Measurements from ENCODE around the gene PIEZO1.
A peak's percentile ranks its signal among the peaks of the same experiment; 100 is the strongest.

Gene PIEZO1

DNA sequence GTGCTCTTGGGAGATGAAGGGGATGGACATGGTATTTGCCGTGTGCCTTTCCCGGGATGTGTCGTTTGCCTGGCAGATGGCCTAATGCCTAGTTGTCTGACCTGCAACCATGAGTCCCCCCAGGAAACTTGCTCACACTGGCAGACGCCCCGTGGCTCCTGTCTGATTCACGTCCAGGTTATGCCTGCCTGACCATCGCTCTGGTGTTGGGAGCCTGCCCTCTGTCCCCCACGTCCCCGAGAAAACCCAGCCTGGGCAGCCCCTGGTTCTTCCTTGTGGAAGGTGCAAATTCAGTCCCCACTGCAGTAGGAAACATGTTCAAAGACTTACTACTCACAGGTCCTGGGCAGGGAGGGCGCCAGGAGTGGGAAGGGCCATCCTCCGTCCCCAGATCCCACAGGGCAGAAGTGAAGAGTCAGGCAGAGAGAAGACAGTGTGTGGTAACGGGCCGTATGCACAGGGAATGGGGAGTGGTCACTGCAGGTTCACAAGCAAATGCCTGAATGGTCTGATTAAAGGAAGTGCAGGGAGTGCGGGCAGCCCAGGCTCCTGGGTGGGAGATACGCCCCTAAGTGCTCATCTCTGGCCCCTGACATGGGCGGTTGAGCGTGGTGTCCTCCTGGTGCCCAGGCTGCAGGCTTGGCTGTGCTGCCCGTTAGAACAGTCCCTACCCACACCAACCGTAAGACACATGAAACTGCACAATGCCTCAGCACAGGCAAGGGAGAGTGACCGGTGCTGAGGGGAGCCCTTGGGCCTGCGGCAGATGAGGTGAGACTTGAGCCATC is 94.5 kb downstream of the PIEZO1 start:
- no peak overlapping the region for H3K4me3 ChIP-seq (ENCODE audit: low read depth, low read length)
- DNase-seq (ENCODE audit: low read depth, low spot score): no peak
- ChIA-PET POLR2A (no interaction called here), CTCF (no interaction called here)
- TF ChIP-seq, protein P1, sequence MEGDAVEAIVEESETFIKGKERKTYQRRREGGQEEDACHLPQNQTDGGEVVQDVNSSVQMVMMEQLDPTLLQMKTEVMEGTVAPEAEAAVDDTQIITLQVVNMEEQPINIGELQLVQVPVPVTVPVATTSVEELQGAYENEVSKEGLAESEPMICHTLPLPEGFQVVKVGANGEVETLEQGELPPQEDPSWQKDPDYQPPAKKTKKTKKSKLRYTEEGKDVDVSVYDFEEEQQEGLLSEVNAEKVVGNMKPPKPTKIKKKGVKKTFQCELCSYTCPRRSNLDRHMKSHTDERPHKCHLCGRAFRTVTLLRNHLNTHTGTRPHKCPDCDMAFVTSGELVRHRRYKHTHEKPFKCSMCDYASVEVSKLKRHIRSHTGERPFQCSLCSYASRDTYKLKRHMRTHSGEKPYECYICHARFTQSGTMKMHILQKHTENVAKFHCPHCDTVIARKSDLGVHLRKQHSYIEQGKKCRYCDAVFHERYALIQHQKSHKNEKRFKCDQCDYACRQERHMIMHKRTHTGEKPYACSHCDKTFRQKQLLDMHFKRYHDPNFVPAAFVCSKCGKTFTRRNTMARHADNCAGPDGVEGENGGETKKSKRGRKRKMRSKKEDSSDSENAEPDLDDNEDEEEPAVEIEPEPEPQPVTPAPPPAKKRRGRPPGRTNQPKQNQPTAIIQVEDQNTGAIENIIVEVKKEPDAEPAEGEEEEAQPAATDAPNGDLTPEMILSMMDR (IDR thresholded peaks at IDR 0.05; ENCODE audit: insufficient read depth, low read length, missing control alignments): no peak

DNA sequence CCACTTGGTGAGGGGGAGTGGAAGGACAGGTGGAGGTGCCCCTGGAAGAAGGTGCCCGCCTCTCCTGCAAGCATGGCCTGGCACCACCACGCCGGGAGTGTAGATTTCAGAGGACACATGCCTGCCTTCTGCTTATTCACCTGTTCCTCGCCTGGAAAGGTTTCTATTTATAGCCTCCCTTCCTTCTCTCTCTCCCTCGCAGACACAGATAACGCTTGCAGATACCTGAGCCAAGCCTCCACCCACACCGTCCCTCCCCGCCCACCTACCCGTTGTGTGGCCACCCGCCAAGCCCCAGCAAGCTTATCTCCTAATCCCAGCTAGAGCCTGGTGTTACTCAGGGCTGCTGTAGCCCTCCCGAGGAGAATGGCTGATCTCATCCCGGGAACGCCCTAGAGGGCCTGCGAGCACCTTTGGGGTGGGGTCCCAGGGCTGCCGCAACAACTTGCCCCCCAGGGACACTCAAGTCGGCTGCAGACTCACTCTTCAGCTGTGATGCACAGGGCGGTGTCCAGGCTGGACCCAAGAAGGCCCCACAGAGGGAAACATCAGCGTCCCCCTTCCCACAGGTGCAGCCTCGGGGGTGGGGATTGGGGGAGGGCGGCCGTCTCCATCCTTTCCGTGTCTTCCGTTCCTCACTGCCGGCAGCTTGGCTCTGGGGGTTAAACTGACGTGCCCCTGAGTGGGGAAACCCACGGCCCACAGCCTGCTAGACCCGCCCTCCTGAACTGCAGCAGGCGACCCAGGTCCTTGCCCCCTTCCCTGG is 96.8 kb downstream of the PIEZO1 start:
- no peak for DNase-seq (ENCODE audit: low read depth, low spot score)
- POLR2A ChIA-PET: interaction anchor here (0.6 kb wide), 1 partner anchor 478 kb away, joined by 3 read pairs; no protein-coding TSS in a partner anchor
- TF ChIP-seq, protein P1 (IDR thresholded peaks at IDR 0.05; ENCODE audit: insufficient read depth, low read length, missing control alignments): no peak

DNA sequence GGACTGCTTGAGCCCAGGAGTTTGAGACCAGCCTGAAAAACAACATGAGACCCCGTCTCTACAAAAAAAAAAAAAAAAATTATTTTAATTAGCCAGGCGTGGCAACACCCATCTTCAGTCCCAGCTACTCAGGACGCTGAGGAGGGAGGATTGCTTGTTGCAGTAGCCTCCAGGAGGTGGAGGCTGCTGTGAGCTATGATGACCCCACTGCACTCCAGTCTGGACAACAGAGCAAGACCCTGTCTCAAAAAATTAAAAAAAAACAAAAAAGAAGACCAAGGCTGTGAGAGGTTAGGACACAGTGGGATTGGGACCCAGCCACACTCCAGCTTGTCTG is 97.4 kb downstream of the PIEZO1 start:
- TF ChIP-seq, protein P1 (IDR thresholded peaks at IDR 0.05; ENCODE audit: insufficient read depth, low read length, missing control alignments): no peak
- H3K4me3 ChIP-seq (ENCODE audit: low read depth, low read length): no peak overlapping the region
- DNase-seq (ENCODE audit: low read depth, low spot score): no peak
- POLR2A ChIA-PET: interaction anchor here (0.6 kb wide), 1 partner anchor 479 kb away, joined by 3 read pairs; no protein-coding TSS in a partner anchor
- CTCF ChIA-PET: interaction anchor here (0.8 to 1.8 kb wide), 7 partner anchors 11 to 479 kb away, joined by 3 to 7 read pairs (median 3); no protein-coding TSS in a partner anchor

More for the DNA sequence above, 96.8 kb downstream of the PIEZO1 start:
- CTCF ChIA-PET: interaction anchor here (1.0 to 1.8 kb wide), 3 partner anchors 10 to 72 kb away, joined by 3 to 7 read pairs (median 5); no protein-coding TSS in a partner anchor
- no peak overlapping the region for H3K4me3 ChIP-seq (ENCODE audit: low read depth, low read length)

DNA sequence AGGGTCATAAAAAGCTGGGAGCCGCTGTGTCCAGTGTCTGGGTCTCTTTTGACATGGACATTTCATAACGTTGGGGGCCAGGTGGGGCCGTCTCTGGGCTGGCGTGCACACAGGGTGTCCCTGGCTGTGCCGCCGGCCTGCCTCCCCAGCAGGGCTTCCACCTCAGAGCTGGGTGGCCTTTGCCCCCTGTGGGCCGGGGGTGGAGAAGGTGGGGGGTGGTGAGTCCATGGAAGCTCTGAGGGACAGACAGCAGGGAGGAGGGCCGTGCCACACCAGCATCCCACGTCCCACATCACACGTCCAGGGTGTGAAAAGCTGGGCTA is 97.8 kb downstream of the PIEZO1 start:
- CTCF ChIA-PET: interaction anchor here (0.8 to 3.0 kb wide), 8 partner anchors 10 to 480 kb away, joined by 3 to 11 read pairs (median 3); no protein-coding TSS in a partner anchor
- no peak for DNase-seq (ENCODE audit: low read depth, low spot score)
- TF ChIP-seq, protein P1 (IDR thresholded peaks at IDR 0.05; ENCODE audit: insufficient read depth, low read length, missing control alignments): no peak
- no peak overlapping the region for H3K4me3 ChIP-seq (ENCODE audit: low read depth, low read length)
- POLR2A ChIA-PET: interaction anchor here (0.9 kb wide), 1 partner anchor 22 kb away, joined by 3 read pairs; no protein-coding TSS in a partner anchor

DNA sequence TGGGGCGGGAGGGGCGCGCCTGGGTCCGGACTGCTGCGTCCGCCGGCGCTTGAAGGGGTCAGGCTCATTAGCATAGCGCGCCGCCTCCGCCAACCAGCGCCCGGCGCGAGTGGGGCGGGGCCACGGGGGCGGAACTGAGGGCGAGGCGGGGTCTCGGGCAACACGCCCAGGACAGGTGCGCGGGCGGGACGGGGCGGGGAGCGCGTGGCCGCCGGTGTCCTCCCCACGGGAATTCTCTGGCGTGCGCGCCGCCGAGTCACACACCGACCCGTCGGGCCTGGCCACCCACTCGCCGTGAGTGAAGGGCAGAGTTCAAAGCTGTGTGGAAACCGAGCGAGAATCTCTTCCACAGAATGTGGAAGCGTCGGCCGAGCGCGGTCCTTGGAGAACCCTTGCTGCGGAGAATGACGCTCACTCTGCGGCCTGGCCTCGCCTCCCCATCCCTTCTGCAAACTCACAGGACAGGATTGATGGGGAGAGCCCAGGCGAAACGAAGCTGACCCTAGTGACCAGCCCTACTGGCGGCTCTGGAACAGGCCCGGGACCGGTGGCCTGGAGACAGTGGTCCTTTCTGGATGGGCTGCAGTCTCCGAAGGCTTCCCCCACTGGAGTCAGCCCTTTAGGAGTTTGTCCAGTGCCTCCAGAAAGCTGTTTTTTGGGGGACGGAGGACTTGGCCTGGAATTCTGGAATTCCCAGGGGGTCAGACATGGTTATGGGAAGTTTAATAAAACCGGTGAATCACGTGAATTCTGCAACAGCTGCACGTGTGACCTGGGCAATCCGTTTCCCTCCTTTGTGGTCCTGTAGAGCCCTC is 98.4 kb downstream of the PIEZO1 start, which contains the start of gene SNAI3:
SNAI3 (minus strand) TSS at position 69 of the 815 bp plus-strand sequence. CDS start 101 bp downstream, outside the sequence.
- H3K4me3 ChIP-seq (ENCODE audit: low read depth, low read length): peak within 1 kb of the TSS; percentile 48
- DNase-seq (ENCODE audit: low read depth, low spot score): no peak
- ChIA-PET POLR2A (interaction anchor here (0.9 kb wide), 1 partner anchor 23 kb away, joined by 3 read pairs; no protein-coding TSS in a partner anchor), CTCF (interaction anchor here (0.8 to 3.0 kb wide), 8 partner anchors 11 to 480 kb away, joined by 3 to 11 read pairs (median 3); no protein-coding TSS in a partner anchor)
- TF ChIP-seq, protein P1 (IDR thresholded peaks at IDR 0.05; ENCODE audit: insufficient read depth, low read length, missing control alignments): no peak

All from AG04449 (cell line).